B cell (primary cell): ENCODE results near the gene WWC2. TPM values are rescaled to one million over a fixed set of nuclear protein-coding genes. Genes with fewer than 3 reads are reported as not detected.

Experiments
- ATAC-seq: fragments of 200-7000 bp; cut with Tn5 transposase; one replicate; pipeline ENCODE4 v1.10.0; 2021; ENCODE audit warnings: low read depth, mild to moderate bottlenecking, moderate number of reproducible peaks, moderate library complexity
- CTCF ChIA-PET: fragments of 350-600 bp; sonication (Branson Sonifier 250); formaldehyde crosslinking; loops from one replicate; lab custom pipeline; 2021; ENCODE audit warnings: antibody characterized with exemption, inconsistent platforms; lab: Charles Lee
- POLR2A ChIA-PET: fragments of 350-600 bp; sonication (Branson Sonifier 250); formaldehyde crosslinking; loops from one replicate; lab custom pipeline; 2021; ENCODE audit warnings: antibody characterized with exemption; lab: Charles Lee
- DNase-seq: peaks from one replicate; pipeline ENCODE4 v3.0.0; 2013
- H2AFZ ChIP-seq: 2 replicates; pipeline ENCODE4 v1.6.1; 2012; ENCODE audit warnings: mild to moderate bottlenecking, low read depth, low read length; ENCODE audit not compliant: insufficient read depth, poor library complexity, severe bottlenecking
- H3K27ac ChIP-seq, 2 donors: 1 replicate in 1 of 2; 2 replicates in 1 of 2; pipeline ENCODE4 v1.5.1; 2012 to 2013; ENCODE audit warnings: low read length in 2 of 2, mild to moderate bottlenecking in 2 of 2, moderate library complexity in 1 of 2
- H3K27me3 ChIP-seq, 4 experiments: fragments of 200-600 bp in 1 of 4; sonication (generic) in 1 of 4; replicated peaks in 1 of 4; 1 replicate in 2 of 4; 2 replicates in 2 of 4; pipeline versions ENCODE4 v1.6.1 to v1.7.0; 2013 to 2016; ENCODE audit warnings: low read length in 3 of 4, mild to moderate bottlenecking in 2 of 4, mixed read lengths in 1 of 4, moderate library complexity in 1 of 4; ENCODE audit not compliant: insufficient read depth in 4 of 4, control insufficient read depth in 3 of 4; ENCODE audit errors: control extremely low read depth in 1 of 4
- H3K36me3 ChIP-seq, 2 experiments: replicated peaks in 1 of 2; 1 replicate in 1 of 2; 2 replicates in 1 of 2; pipeline versions ENCODE4 v1.6.1 to v1.7.1; 2013; ENCODE audit warnings: low read length in 1 of 2; ENCODE audit not compliant: insufficient read depth in 2 of 2, control insufficient read depth in 1 of 2; ENCODE audit errors: control extremely low read depth in 1 of 2, extremely low read depth in 1 of 2
- H3K4me1 ChIP-seq, 2 donors: fragments of 200-600 bp in 1 of 2; sonication (generic) in 1 of 2; 1 replicate in 1 of 2; 2 replicates in 1 of 2; pipeline versions ENCODE4 v1.5.1 to v1.6.1; 2013 to 2017; ENCODE audit warnings: low read length in 2 of 2; ENCODE audit not compliant: control insufficient read depth in 2 of 2, insufficient read depth in 2 of 2
- H3K4me2 ChIP-seq: replicated peaks from 2 replicates; pipeline ENCODE3; 2012; ENCODE audit warnings: mild to moderate bottlenecking, low read depth, low read length; ENCODE audit not compliant: poor library complexity, severe bottlenecking
- H3K4me3 ChIP-seq, 5 experiments: fragments of 200-600 bp in 1 of 5; sonication (generic) in 1 of 5; 1 replicate in 3 of 5; 2 replicates in 2 of 5; pipeline versions ENCODE4 v1.5.1 to v1.7.0; 2011 to 2016; ENCODE audit warnings: low read length in 4 of 5, mild to moderate bottlenecking in 4 of 5, low read depth in 2 of 5, control low read depth in 1 of 5, moderate library complexity in 1 of 5; ENCODE audit not compliant: insufficient read depth in 1 of 5; ENCODE audit errors: control extremely low read depth in 1 of 5, extremely low read depth in 1 of 5
- H3K79me2 ChIP-seq: fragments of 200-600 bp; sonication (generic); one replicate; pipeline ENCODE4 v1.6.0; 2016; ENCODE audit warnings: low read length; ENCODE audit not compliant: control insufficient read depth, insufficient read depth
- H3K9ac ChIP-seq: fragments of 200-600 bp; sonication (generic); 2 replicates; pipeline ENCODE4 v1.6.1; 2017; ENCODE audit warnings: mild to moderate bottlenecking, low read length, moderate library complexity
- H3K9me3 ChIP-seq, 3 donors: one replicate each; pipeline versions ENCODE4 v1.6.1 to v1.7.1; 2013; ENCODE audit warnings: low read length in 2 of 3; ENCODE audit not compliant: control insufficient read depth in 2 of 3, insufficient read depth in 1 of 3; ENCODE audit errors: control extremely low read depth in 1 of 3
- H4K20me1 ChIP-seq: 2 replicates; pipeline ENCODE4 v1.6.0; 2012; ENCODE audit warnings: mild to moderate bottlenecking, low read length; ENCODE audit not compliant: insufficient read depth, control insufficient read depth, poor library complexity, severe bottlenecking
- H3K27ac Mint-ChIP-seq: one replicate; pipeline ENCODE4 v1.8.0; 2021; ENCODE audit warnings: mixed read lengths
- H3K27me3 Mint-ChIP-seq: one replicate; pipeline ENCODE4 v1.8.0; 2021; ENCODE audit warnings: mixed read lengths
- H3K4me1 Mint-ChIP-seq: one replicate; pipeline ENCODE4 v1.8.0; 2021; ENCODE audit warnings: mixed read lengths
- H3K4me3 Mint-ChIP-seq: one replicate; pipeline ENCODE4 v1.8.0; 2021; ENCODE audit warnings: mixed read lengths
- H3K9me3 Mint-ChIP-seq: one replicate; pipeline ENCODE4 v1.8.0; 2022; ENCODE audit warnings: mixed read lengths; ENCODE audit not compliant: insufficient read depth
- CTCF ChIP-seq: fragments of 200-600 bp; IDR thresholded peaks from one replicate; pipeline ENCODE4 v1.8.0; 2022; ENCODE audit warnings: antibody characterized with exemption, mild to moderate bottlenecking
- EZH2 ChIP-seq: IDR thresholded peaks from 2 replicates; pipeline ENCODE4 v1.6.1; 2012; ENCODE audit warnings: borderline replicate concordance, low read depth, mild to moderate bottlenecking, moderate library complexity, low read length; ENCODE audit not compliant: insufficient read depth, poor library complexity, severe bottlenecking
- WGBS: methylation state at CpG from one replicate; pipeline ENCODE4 v1.1.5; 2013; ENCODE audit warnings: missing lambda C conversion rate; ENCODE audit not compliant: insufficient coverage; 5-methylcytosine and 5-hydroxymethylcytosine counted together
- intact Hi-C: fragments of 100-400 bp; cut with micrococcal nuclease; formaldehyde crosslinking; loops from one replicate; pipeline ENCODE4 v1.10.0; 2022
- polyA plus RNA-seq: library from polyadenylated mRNA; depleted of rRNA; stranded (reverse); fragments of >200 nt; gene quantifications from 2 replicates; pipeline ENCODE4 v1.2.3, GENCODE V29; 2012
- total RNA-seq, 2 donors: library from RNA; stranded (reverse); fragments of 120-200 nt in 1 of 2; gene quantifications; 1 replicate in 1 of 2; 2 replicates in 1 of 2; pipeline versions ENCODE4 v1.2.3 to v1.2.4, GENCODE V29; 2013 to 2022

Gene WWC2
- total and polyA plus RNA-seq, 2 donors (not counting 1 experiment from before 2014, with no cell fraction given), result 0.07 to 0.32 TPM

DNA sequence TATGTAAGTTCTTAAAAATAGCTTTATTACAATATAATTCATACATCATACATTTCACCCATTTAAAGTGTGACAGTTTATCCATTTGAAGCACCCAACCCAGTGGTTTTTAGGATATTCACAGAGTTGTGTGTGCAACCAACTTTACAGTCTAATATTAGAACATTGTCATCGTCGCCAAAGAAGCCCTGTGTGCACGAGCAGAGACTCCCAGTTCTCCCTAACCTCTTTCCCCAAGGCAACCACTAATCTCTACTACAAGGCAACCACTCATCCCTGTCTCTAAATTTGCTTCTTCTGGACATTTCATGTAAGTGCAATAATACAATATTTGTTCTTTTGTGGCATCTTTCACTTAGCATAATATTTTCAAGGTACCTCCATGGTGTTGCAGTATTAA lies 173.3 kb downstream of the WWC2 start:
- no peak overlapping the region for H3K27ac Mint-ChIP-seq
- no peak overlapping the region for H3K4me3 Mint-ChIP-seq
- POLR2A ChIA-PET, result no interaction called here
- Histone ChIP-seq H3K9ac (no peak overlapping the region), H3K9me3 (peaks cover 0 to 13% (median 6%) of the 10 kb centered on the region in 3 donors), H3K4me1 (no peaks in the 10 kb centered on the region), H3K4me2 (no peak overlapping the region), H2AFZ (no peak overlapping the region), H3K36me3 (no peaks in the 10 kb centered on the region), H3K27ac (no peak overlapping the region), H3K4me3 (no peak overlapping the region), H3K79me2 (no peaks in the 10 kb centered on the region), H3K27me3 (no peaks in the 10 kb centered on the region), H4K20me1 (no peaks in the 10 kb centered on the region)
- intact Hi-C loops, result no loop called here
- WGBS, result 93% methylated on average over 3 of the region's 3 CpGs
- no peak for TF ChIP-seq CTCF
- peaks cover 9% of the 10 kb centered on the region for H3K27me3 Mint-ChIP-seq
- CTCF ChIA-PET, result interaction anchor here (3.4 kb wide), 1 partner anchor 10 kb away, joined by 17 read pairs; no protein-coding TSS in a partner anchor
- no peaks in the 10 kb centered on the region for H3K9me3 Mint-ChIP-seq
- DNase-seq, result no peak
- ATAC-seq, result no peak
- no peaks in the 10 kb centered on the region for H3K4me1 Mint-ChIP-seq

GRCh38 chr4:183276106-183276505 lies 177.0 kb downstream of the WWC2 start:
- no peak for ATAC-seq
- Histone ChIP-seq H4K20me1 (no peaks in the 10 kb centered on the region), H3K9ac (no peak overlapping the region), H3K4me3 (no peak overlapping the region), H3K27ac (no peak overlapping the region), H3K36me3 (no peaks in the 10 kb centered on the region), H3K27me3 (no peaks in the 10 kb centered on the region), H2AFZ (no peak overlapping the region), H3K9me3 (peaks cover 0 to 13% (median 6%) of the 10 kb centered on the region in 3 donors), H3K4me1 (no peaks in the 10 kb centered on the region), H3K4me2 (no peak overlapping the region), H3K79me2 (no peaks in the 10 kb centered on the region)
- intact Hi-C loops, result no loop called here
- Mint-ChIP-seq H3K27me3 (peaks cover 5% of the 10 kb centered on the region), H3K27ac (no peak overlapping the region), H3K4me1 (no peaks in the 10 kb centered on the region), H3K9me3 (no peaks in the 10 kb centered on the region), H3K4me3 (no peak overlapping the region)
- TF ChIP-seq CTCF, result no peak
- no peak for TF ChIP-seq EZH2
- WGBS, result no CpG with 5 or more reads among the region's 1 CpG
- POLR2A ChIA-PET, result no interaction called here
- CTCF ChIA-PET, result no interaction called here
- no peak for DNase-seq
